ENCODE measurements around the gene IL23R.

Gene IL23R

GRCh38 chr1:67169496-67169895 lies 3.2 kb downstream of the IL23R start:
- H2BK5ac ChIP-seq (ENCODE audit: low read depth, low read length, poor library complexity, severe bottlenecking): no peak overlapping the region
- no peak overlapping the region for H2BK15ac ChIP-seq (ENCODE audit: low read depth, poor library complexity, severe bottlenecking)
- no peak overlapping the region for H4K91ac ChIP-seq (ENCODE audit: low read length)
- no peaks in the 10 kb centered on the region for H3K27me3 ChIP-seq (ENCODE audit: control insufficient read depth in 1 of 2, insufficient read depth in 1 of 2, low read length in 2 of 2)
- H3K4me2 ChIP-seq (ENCODE audit: low read length, poor library complexity, severe bottlenecking): no peak overlapping the region
- no peak overlapping the region for H2AFZ ChIP-seq (ENCODE audit: low read depth, low read length)
- no peak overlapping the region for H2BK12ac ChIP-seq (ENCODE audit: low read length in 2 of 2)
- no peak overlapping the region for H3K9ac ChIP-seq (ENCODE audit: low read length)
- H3K23ac ChIP-seq (ENCODE audit: low read length in 2 of 2): no peak overlapping the region
- no peaks in the 10 kb centered on the region for H3K4me1 ChIP-seq (ENCODE audit: control insufficient read depth, insufficient read depth, low read depth, low read length)
- H3K36me3 ChIP-seq (ENCODE audit: control insufficient read depth in 1 of 2, insufficient read depth in 2 of 2, low read depth in 1 of 2, low read length in 2 of 2): no peaks in the 10 kb centered on the region
- DNase-seq: no peak
- no peak overlapping the region for H3K18ac ChIP-seq (ENCODE audit: low read depth in 1 of 2, low read length in 2 of 2)
- H3K9me3 ChIP-seq (ENCODE audit: control insufficient read depth, low read length): no peaks in the 10 kb centered on the region
- H3K4ac ChIP-seq (ENCODE audit: low read depth in 1 of 2, low read length in 2 of 2): no peak overlapping the region
- H3K79me1 ChIP-seq (replicated peaks; ENCODE audit: low read length, poor library complexity, severe bottlenecking): no peaks in the 10 kb centered on the region
- 100% methylated on average over 2 of the region's 2 CpGs for WGBS
- H4K8ac ChIP-seq (ENCODE audit: low read length): no peak overlapping the region
- no peak overlapping the region for H2BK120ac ChIP-seq (ENCODE audit: low read depth, low read length)
- no peak overlapping the region for H3K14ac ChIP-seq (ENCODE audit: low read length in 2 of 2)
- no peak overlapping the region for H3K4me3 ChIP-seq (ENCODE audit: insufficient read depth in 1 of 2, low read depth in 1 of 2, low read length in 2 of 2)
- H2AK5ac ChIP-seq (ENCODE audit: low read length, severe bottlenecking): no peak overlapping the region
- no peak overlapping the region for H3K27ac ChIP-seq (ENCODE audit: low read length, poor library complexity, severe bottlenecking)

GRCh38 chr1:67169932-67170331 lies 3.7 kb downstream of the IL23R start:
- Histone ChIP-seq H3K27me3 (ENCODE audit: control insufficient read depth in 1 of 2, insufficient read depth in 1 of 2, low read length in 2 of 2) (no peaks in the 10 kb centered on the region), H3K14ac (ENCODE audit: low read length in 2 of 2) (no peak overlapping the region), H4K91ac (ENCODE audit: low read length) (no peak overlapping the region), H2BK15ac (ENCODE audit: low read depth, poor library complexity, severe bottlenecking) (no peak overlapping the region), H2AFZ (ENCODE audit: low read depth, low read length) (no peak overlapping the region), H3K4ac (ENCODE audit: low read depth in 1 of 2, low read length in 2 of 2) (no peak overlapping the region), H3K4me1 (ENCODE audit: control insufficient read depth, insufficient read depth, low read depth, low read length) (no peaks in the 10 kb centered on the region), H2BK5ac (ENCODE audit: low read depth, low read length, poor library complexity, severe bottlenecking) (no peak overlapping the region), H3K18ac (ENCODE audit: low read depth in 1 of 2, low read length in 2 of 2) (no peak overlapping the region), H3K9me3 (ENCODE audit: control insufficient read depth, low read length) (no peaks in the 10 kb centered on the region), H2BK120ac (ENCODE audit: low read depth, low read length) (no peak overlapping the region), H2AK5ac (ENCODE audit: low read length, severe bottlenecking) (no peak overlapping the region), H3K4me3 (ENCODE audit: insufficient read depth in 1 of 2, low read depth in 1 of 2, low read length in 2 of 2) (no peak overlapping the region), H3K23ac (ENCODE audit: low read length in 2 of 2) (no peak overlapping the region), H3K4me2 (ENCODE audit: low read length, poor library complexity, severe bottlenecking) (no peak overlapping the region), H2BK12ac (ENCODE audit: low read length in 2 of 2) (no peak overlapping the region), H3K36me3 (ENCODE audit: control insufficient read depth in 1 of 2, insufficient read depth in 2 of 2, low read depth in 1 of 2, low read length in 2 of 2) (no peaks in the 10 kb centered on the region), H3K9ac (ENCODE audit: low read length) (no peak overlapping the region), H4K8ac (ENCODE audit: low read length) (no peak overlapping the region), H3K27ac (ENCODE audit: low read length, poor library complexity, severe bottlenecking) (no peak overlapping the region), H3K79me1 (replicated peaks; ENCODE audit: low read length, poor library complexity, severe bottlenecking) (no peaks in the 10 kb centered on the region)
- DNase-seq: no peak
- no CpG with 5 or more reads among the region's 3 CpGs for WGBS

GRCh38 chr1:67170751-67171573 lies 4.7 kb downstream of the IL23R start:
- Histone ChIP-seq H2BK15ac (ENCODE audit: low read depth, poor library complexity, severe bottlenecking) (no peak overlapping the region), H2BK5ac (ENCODE audit: low read depth, low read length, poor library complexity, severe bottlenecking) (no peak overlapping the region), H3K4ac (ENCODE audit: low read depth in 1 of 2, low read length in 2 of 2) (no peak overlapping the region), H3K14ac (ENCODE audit: low read length in 2 of 2) (no peak overlapping the region), H4K8ac (ENCODE audit: low read length) (no peak overlapping the region), H2AK5ac (ENCODE audit: low read length, severe bottlenecking) (no peak overlapping the region), H3K9ac (ENCODE audit: low read length) (no peak overlapping the region), H3K4me1 (ENCODE audit: control insufficient read depth, insufficient read depth, low read depth, low read length) (no peaks in the 10 kb centered on the region), H3K4me3 (ENCODE audit: insufficient read depth in 1 of 2, low read depth in 1 of 2, low read length in 2 of 2) (no peak overlapping the region), H2AFZ (ENCODE audit: low read depth, low read length) (no peak overlapping the region), H2BK12ac (ENCODE audit: low read length in 2 of 2) (no peak overlapping the region), H3K18ac (ENCODE audit: low read depth in 1 of 2, low read length in 2 of 2) (no peak overlapping the region), H3K9me3 (ENCODE audit: control insufficient read depth, low read length) (no peaks in the 10 kb centered on the region), H3K27me3 (ENCODE audit: control insufficient read depth in 1 of 2, insufficient read depth in 1 of 2, low read length in 2 of 2) (peaks cover 0 to 4% of the 10 kb centered on the region in 2 experiments), H4K91ac (ENCODE audit: low read length) (no peak overlapping the region), H3K79me1 (replicated peaks; ENCODE audit: low read length, poor library complexity, severe bottlenecking) (no peaks in the 10 kb centered on the region), H3K4me2 (ENCODE audit: low read length, poor library complexity, severe bottlenecking) (no peak overlapping the region), H2BK120ac (ENCODE audit: low read depth, low read length) (no peak overlapping the region), H3K27ac (ENCODE audit: low read length, poor library complexity, severe bottlenecking) (no peak overlapping the region), H3K23ac (ENCODE audit: low read length in 2 of 2) (no peak overlapping the region), H3K36me3 (ENCODE audit: control insufficient read depth in 1 of 2, insufficient read depth in 2 of 2, low read depth in 1 of 2, low read length in 2 of 2) (no peaks in the 10 kb centered on the region)
- no peak for DNase-seq
- WGBS: 79% methylated on average over 2 of the region's 2 CpGs

GRCh38 chr1:67171574-67171955 lies 5.3 kb downstream of the IL23R start:
- H3K27ac ChIP-seq (ENCODE audit: low read length, poor library complexity, severe bottlenecking): no peak overlapping the region
- H3K27me3 ChIP-seq (ENCODE audit: control insufficient read depth in 1 of 2, insufficient read depth in 1 of 2, low read length in 2 of 2): peaks cover 0 to 5% of the 10 kb centered on the region in 2 experiments
- H3K4me2 ChIP-seq (ENCODE audit: low read length, poor library complexity, severe bottlenecking): no peak overlapping the region
- no peak overlapping the region for H3K4me3 ChIP-seq (ENCODE audit: insufficient read depth in 1 of 2, low read depth in 1 of 2, low read length in 2 of 2)
- no peaks in the 10 kb centered on the region for H3K36me3 ChIP-seq (ENCODE audit: control insufficient read depth in 1 of 2, insufficient read depth in 2 of 2, low read depth in 1 of 2, low read length in 2 of 2)
- WGBS: 81% methylated on average over 2 of the region's 2 CpGs
- no peak for DNase-seq
- H3K9me3 ChIP-seq (ENCODE audit: control insufficient read depth, low read length): no peaks in the 10 kb centered on the region
- no peak overlapping the region for H4K91ac ChIP-seq (ENCODE audit: low read length)
- H2BK5ac ChIP-seq (ENCODE audit: low read depth, low read length, poor library complexity, severe bottlenecking): no peak overlapping the region
- no peaks in the 10 kb centered on the region for H3K4me1 ChIP-seq (ENCODE audit: control insufficient read depth, insufficient read depth, low read depth, low read length)
- no peak overlapping the region for H3K14ac ChIP-seq (ENCODE audit: low read length in 2 of 2)
- no peak overlapping the region for H4K8ac ChIP-seq (ENCODE audit: low read length)
- no peak overlapping the region for H3K18ac ChIP-seq (ENCODE audit: low read depth in 1 of 2, low read length in 2 of 2)
- H3K9ac ChIP-seq (ENCODE audit: low read length): no peak overlapping the region
- no peak overlapping the region for H2AFZ ChIP-seq (ENCODE audit: low read depth, low read length)
- no peak overlapping the region for H2BK120ac ChIP-seq (ENCODE audit: low read depth, low read length)
- H3K79me1 ChIP-seq (replicated peaks; ENCODE audit: low read length, poor library complexity, severe bottlenecking): no peaks in the 10 kb centered on the region
- H2BK15ac ChIP-seq (ENCODE audit: low read depth, poor library complexity, severe bottlenecking): no peak overlapping the region
- no peak overlapping the region for H3K23ac ChIP-seq (ENCODE audit: low read length in 2 of 2)
- H2AK5ac ChIP-seq (ENCODE audit: low read length, severe bottlenecking): no peak overlapping the region
- H3K4ac ChIP-seq (ENCODE audit: low read depth in 1 of 2, low read length in 2 of 2): no peak overlapping the region
- H2BK12ac ChIP-seq (ENCODE audit: low read length in 2 of 2): no peak overlapping the region

Data from mesenchymal stem cell (in vitro differentiated cells and primary cell).